ENCODE results near the gene SPAG8.

Gene SPAG8

DNA sequence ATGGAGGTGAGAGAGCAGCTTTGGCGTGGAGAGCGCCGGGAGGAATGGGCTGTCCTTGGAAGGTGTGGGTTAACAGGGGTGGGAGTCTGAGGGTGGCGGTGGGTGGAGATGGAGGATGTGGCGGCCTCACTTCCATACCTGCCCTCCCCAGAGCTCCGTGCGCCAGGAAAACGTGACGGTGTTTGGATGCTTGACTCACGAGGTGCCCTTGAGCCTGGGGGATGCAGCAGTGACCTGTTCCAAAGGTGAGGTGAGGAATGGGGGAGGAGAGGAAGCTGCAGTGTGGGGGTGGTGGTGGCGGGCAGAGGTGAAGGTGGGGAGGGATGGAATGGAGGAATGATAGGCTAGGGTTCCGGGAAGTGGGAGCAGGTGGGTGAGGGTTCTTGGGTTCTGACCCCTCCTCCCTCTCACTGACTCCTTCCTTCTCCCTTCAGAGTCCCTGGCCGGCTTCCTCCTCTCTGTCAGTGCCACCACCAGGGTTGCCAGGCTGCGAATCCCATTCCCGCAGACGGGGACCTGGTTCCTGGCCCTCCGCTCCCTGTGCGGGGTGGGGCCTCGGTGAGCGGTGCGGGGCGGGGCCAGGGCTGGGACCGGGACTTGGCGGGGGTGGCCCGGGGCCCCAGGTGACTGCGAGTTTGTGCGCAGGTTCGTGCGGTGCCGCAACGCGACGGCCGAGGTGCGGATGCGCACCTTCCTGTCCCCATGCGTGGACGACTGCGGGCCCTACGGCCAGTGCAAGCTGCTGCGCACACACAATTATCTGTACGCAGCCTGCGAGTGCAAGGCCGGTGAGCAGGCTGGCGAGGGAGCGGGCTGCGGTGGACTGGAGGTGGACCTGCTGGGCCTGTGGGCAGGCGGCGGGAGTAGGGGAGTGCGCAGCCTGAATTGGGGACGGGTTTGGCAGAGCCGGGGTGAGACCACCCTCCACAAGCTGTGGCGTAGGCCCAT is 34.0 kb upstream of the SPAG8 start:
- TF ChIP-seq POLR2A (IDR thresholded peaks at IDR 0.05; ENCODE audit: low read length), result no peak
- no peak for TF ChIP-seq GATA1 (IDR thresholded peaks at IDR 0.05; ENCODE audit: low read depth, low read length)

DNA sequence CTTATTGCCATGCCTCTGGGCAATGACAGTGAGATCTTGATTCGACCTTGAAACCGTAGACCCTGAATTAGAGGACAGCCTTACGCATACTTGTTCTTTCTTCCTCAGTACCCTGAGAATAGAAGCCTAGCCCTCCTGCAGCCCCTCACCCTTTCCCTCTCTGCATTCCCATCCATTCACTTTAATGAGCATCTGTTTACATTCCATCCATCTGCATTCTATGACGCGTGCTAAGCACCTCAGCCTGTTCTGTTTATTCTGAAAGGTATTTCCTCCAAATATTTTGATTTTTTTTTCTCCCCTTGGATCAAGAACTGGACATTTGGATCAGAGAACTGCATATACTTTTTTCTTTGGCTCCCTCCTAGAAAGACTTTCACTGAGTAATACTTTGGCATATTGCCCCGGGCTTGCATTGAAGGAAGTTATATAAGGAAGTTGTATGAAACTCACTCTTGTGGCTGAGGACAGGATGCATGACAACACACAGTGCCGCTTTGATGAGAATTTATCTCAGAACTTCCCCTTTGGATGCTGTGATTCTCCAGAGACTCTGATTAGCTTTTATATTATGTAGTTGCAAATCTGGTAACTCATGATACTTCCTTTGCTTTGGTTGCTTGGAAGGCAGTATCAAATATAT is 32.7 kb upstream of the SPAG8 start:
- TF ChIP-seq POLR2A (IDR thresholded peaks at IDR 0.05; ENCODE audit: low read length), result no peak
- TF ChIP-seq GATA1 (IDR thresholded peaks at IDR 0.05; ENCODE audit: low read depth, low read length), result no peak
- peak in 1 of 2 experiments; percentile 15 for DNase-seq

More for the DNA sequence above, 34.0 kb upstream of the SPAG8 start:
- DNase-seq, result no peak

DNA sequence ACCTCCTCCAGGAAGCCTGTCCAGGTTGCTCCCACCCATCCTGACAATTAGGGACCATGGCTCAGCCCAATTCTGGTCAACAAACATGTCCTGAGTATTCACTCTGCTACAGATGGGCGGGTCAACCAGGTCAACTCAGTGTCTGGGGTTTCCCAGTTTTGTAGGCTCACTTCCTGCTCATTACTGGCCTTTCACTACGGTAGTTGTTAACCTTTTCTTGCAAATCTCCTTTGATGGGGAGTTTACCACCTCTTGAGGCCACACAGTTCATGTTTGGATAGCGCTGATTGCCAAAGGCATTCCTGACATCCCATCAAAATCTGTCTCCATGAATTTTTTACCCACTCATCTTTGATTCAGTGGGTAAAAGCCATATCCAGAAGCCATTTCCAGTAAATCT is 30.7 kb upstream of the SPAG8 start:
- no peak for DNase-seq
- TF ChIP-seq GATA1 (IDR thresholded peaks at IDR 0.05; ENCODE audit: low read depth, low read length) (no peak), POLR2A (IDR thresholded peaks at IDR 0.05; ENCODE audit: low read length) (no peak)

DNA sequence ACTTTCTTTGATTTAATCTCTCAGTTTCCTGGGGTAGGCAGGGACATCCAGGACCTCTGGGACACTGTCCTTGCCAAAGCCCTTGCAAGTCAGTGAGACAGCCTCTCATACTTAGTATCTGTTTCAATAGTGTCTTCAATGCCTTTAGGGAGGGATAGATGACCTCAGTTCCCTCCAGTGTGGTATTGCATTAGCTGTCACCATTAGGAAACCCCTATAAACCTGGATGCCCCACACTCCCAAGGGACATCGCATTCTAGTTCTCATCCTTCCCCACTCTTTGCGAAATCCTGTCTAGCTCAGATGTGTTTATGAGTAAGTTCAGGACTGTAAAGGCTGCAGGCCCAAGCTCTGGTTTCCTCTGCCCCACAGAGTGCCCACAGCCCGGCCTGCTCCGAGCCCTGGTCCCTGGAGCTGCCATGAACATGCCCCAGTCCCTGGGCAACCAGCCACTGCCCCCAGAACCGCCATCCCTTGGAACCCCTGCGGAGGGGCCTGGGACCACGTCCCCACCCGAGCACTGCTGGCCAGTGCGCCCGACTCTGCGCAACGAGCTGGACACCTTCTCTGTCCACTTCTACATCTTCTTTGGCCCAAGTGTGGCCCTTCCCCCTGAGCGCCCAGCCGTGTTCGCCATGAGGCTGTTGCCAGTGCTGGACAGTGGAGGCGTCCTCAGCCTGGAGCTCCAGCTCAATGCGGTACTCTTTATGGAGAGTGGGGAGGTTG is 30.1 kb upstream of the SPAG8 start:
- TF ChIP-seq POLR2A (IDR thresholded peaks at IDR 0.05; ENCODE audit: low read length), result no peak
- TF ChIP-seq GATA1 (IDR thresholded peaks at IDR 0.05; ENCODE audit: low read depth, low read length), result no peak
- no peak for DNase-seq

DNA sequence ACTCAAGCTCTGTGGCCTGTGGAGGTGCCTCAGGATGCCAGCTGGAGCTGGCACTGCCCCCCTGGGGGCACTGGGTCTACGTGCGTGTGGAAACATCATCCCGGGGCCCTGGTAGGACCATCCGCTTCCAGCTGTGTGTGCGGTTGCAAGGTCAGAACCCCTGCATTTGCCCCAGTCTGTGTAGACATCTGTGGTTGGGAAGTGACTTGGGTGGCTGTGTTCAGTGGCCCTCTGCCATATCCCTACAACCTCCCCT is 29.5 kb upstream of the SPAG8 start:
- DNase-seq, result no peak
- TF ChIP-seq GATA1 (IDR thresholded peaks at IDR 0.05; ENCODE audit: low read depth, low read length) (no peak), POLR2A (IDR thresholded peaks at IDR 0.05; ENCODE audit: low read length) (no peak)

DNA sequence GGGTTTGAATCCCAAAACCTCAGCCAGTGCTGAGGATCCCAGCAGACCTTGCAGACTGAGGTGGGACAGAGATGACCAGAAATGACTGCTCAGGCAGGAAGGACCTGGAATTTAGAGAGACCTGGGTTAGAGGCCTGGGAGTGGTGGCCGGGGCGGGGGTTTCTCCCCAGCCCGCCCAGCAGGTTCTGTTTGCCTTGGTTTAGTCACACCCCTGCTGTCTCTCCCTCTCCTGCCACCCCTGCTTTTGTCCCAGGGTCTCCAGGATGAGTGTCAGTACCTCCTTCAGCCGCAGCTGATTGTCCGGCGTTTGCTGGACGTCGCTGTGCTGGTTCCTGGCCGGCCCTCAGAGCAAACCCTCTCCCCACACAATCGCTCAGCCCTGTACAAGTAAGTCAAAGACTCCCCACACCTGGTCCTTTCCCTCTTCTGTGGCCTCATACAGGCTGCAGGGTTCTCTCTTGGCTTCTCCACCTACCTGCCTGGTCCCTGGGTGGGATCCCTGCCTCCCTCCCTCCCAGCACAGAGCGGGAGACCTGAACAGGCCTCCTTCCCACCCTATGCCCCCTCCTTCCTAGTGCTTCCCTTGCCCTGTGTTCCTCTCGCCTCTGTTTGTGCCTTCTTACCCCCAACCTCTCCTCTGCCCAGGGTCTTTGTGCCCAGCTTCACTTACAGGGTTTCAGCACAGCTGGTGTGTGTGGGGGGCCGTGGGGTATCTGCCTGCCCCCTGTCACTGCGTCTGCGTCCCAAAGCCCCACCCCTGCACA is 29.0 kb upstream of the SPAG8 start:
- TF ChIP-seq POLR2A (IDR thresholded peaks at IDR 0.05; ENCODE audit: low read length) (no peak), GATA1 (IDR thresholded peaks at IDR 0.05; ENCODE audit: low read depth, low read length) (no peak)
- DNase-seq, result no peak

DNA sequence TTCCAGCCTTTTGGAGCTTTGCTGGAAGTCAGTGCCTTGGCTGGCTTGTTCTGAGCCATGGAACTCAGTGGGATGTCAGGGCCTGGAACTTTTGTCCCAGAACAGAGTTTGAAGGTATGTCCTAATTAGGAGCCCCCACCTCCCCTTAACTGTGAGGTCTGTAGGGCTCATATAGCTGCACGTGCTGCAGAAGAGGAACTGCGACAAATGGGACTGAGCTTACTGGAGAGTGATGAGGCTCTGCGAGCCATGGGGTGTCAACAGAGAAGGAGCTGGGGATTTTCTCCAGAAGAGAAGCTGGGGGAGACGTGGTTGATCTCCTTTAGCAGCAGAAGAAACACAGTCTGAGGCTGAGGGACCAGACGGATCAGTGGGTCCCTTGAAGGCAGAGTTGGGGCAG is 27.9 kb upstream of the SPAG8 start:
- no peak for TF ChIP-seq POLR2A (IDR thresholded peaks at IDR 0.05; ENCODE audit: low read length)
- TF ChIP-seq GATA1 (IDR thresholded peaks at IDR 0.05; ENCODE audit: low read depth, low read length), result no peak
- DNase-seq, result no peak

DNA sequence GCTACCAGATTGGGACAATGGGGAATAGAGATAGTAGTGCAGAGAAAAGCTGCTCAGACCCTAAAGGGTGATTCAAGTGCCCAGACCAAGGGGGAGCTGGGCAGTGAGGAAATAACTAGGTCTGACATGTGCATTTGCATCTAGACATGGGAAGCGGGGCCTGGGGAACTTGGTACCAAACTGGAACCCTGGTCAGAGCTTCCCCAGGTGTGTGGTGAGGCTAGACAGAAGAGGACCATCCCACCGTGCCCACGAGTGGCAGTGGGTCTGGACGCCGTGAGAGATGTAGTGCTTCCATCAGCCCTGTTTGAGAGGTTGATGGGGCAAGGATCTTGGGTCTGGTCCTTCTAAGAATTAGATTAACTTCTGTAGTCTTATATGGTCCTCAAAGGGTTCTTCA is 24.5 kb upstream of the SPAG8 start:
- no peak for DNase-seq
- TF ChIP-seq GATA1 (IDR thresholded peaks at IDR 0.05; ENCODE audit: low read depth, low read length) (no peak), POLR2A (IDR thresholded peaks at IDR 0.05; ENCODE audit: low read length) (peak; percentile 15)

DNA sequence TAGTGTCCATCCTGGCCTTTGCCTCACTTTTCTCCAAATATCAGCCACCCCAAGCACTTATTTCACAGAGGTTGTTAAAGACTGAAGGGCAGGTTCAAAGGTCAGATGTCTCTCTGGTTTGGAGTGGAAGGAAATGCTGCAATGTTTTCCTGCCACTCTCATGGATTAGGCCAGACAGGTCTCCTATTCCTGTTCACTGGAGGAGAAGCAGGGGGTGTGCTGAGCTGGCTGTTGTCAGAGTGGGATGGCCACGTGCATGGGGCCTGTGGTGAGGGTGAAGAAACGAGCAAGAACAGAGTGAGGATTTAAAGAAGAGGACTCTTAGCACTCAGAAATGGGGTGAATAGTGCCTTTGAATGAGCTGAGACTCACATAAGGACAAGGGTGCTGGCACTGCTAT is 23.7 kb upstream of the SPAG8 start:
- DNase-seq, result no peak
- no peak for TF ChIP-seq GATA1 (IDR thresholded peaks at IDR 0.05; ENCODE audit: low read depth, low read length)
- no peak for TF ChIP-seq POLR2A (IDR thresholded peaks at IDR 0.05; ENCODE audit: low read length)

DNA sequence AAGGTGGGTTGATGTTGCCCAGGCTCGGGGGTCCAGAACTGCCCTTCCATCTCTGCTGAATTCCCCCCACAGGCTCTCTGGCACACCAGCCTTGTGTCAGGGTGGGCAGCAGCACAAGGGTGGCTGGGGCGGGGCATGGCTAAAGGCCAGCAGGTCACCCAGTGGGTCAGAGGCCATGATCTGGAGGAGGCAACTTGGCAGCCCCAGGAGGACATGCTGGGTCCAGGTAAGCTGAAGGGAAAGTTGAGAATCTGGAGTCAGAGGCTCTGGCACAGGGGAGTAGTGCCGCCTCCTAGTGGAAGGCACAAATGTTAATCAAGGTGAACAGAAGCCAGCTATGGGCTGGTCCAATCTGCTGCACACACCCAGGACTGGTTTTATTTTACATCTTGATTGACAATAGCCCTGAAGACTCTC is 23.2 kb upstream of the SPAG8 start:
- TF ChIP-seq GATA1 (IDR thresholded peaks at IDR 0.05; ENCODE audit: low read depth, low read length), result no peak
- TF ChIP-seq POLR2A (IDR thresholded peaks at IDR 0.05; ENCODE audit: low read length), result no peak
- DNase-seq, result peak; percentile 40 to 54

DNA sequence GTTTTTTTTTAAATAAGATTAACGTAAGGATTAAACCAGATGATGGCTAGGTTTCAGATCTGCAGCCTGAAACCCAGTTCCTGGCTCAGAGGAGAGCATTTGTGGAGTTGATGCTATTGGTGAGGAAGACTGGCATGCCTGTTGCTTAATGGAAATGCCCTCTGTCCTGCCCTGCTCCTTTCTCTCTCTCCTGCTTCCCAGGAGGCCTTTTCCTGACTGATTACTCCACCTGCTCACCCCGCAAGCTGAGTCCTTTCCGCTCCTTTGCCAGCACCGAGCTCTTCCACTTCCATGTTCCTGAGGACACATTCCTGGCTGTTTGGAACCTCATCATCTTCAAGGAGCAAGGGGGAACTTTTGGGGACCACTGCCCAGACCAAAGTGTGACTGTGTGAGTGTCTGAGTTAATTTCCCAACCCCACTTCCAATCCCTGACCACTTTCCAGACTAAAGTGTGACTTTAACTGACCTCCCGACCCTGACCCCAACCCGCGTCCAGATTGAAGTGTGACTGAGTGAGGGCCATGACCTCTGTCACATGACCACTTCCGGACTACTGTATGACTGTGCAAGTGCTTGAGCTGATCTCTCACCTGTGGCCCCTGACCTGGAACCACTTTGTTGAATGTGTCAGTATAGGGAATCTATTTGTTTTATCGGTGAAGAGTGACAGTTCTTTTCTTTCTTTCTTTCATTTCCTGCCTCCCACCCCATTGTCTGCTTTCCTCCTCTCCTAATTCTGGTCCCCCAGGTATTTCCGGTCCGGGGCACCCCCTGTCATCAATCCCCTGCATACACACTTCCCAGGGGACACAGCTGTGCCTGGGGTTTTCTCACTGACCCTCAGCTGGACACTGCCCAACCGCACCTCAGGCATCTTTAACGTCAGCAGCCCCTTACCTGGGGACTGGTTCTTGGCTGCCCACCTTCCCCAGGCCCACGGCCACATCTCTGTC is 22.5 kb upstream of the SPAG8 start:
- DNase-seq, result no peak
- TF ChIP-seq GATA1 (IDR thresholded peaks at IDR 0.05; ENCODE audit: low read depth, low read length) (no peak), POLR2A (IDR thresholded peaks at IDR 0.05; ENCODE audit: low read length) (no peak)

DNA sequence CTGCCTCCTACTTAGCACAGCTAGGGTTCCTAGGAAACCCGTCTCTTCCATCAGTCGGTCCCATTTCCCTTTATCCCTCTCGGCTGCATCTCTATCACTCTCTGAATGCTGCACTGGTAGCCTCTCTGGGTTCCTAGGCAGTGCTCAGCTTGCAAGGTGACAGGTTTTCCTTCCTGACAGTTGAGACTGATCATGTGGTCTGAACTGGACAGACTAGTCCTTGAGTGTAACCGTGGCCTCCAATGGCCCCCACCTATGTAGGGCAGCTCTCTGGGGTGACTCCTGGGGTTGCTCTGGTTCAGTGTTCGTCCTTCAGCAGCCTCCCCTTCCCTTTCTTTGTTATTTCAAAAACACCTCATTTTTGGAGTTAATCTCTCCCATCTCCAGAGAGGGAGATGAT is 20.8 kb upstream of the SPAG8 start:
- TF ChIP-seq POLR2A (IDR thresholded peaks at IDR 0.05; ENCODE audit: low read length) (no peak), GATA1 (IDR thresholded peaks at IDR 0.05; ENCODE audit: low read depth, low read length) (no peak)
- no peak for DNase-seq

DNA sequence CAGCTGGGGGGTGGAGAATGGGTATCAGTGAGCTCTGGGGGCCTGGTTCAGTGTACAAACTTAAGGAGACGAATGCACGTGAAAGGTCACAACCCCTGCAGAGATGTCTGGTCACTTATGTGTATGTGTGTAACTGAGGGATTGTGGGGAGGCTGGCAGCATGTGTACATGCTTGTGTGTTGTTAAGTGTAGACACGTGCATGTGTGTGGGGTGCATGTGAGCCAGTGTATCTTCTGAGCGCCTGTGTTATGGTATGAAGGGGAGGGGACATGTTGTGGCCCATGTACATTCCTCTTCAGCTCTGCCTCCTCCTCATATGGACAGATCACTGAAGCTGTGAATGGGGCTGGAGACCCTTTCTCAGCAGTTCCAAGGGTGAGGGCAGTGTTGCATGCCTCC is 19.0 kb upstream of the SPAG8 start:
- DNase-seq, result no peak
- no peak for TF ChIP-seq POLR2A (IDR thresholded peaks at IDR 0.05; ENCODE audit: low read length)
- no peak for TF ChIP-seq GATA1 (IDR thresholded peaks at IDR 0.05; ENCODE audit: low read depth, low read length)

Data from erythroblast (primary cell).